ENCODE measurements around the gene HSCB. TPM values are rescaled to one million over a fixed set of nuclear protein-coding genes. Genes with fewer than 3 reads are reported as not detected.
A peak's percentile ranks its signal among the peaks of the same experiment; 100 is the strongest.
"Not testable (repeated sequence)": the region's sequence is repeated elsewhere in the genome, so short reads cannot be mapped to it uniquely, and the experiment has no call there.

HSCB gene
- total and polyA plus RNA-seq, 4 donors, result 12.2 to 22.1 (median 15.1) TPM

GRCh38 chr22:28743852-28744251 is 2.0 kb downstream of the HSCB start:
- Histone ChIP-seq H3K27ac (ENCODE audit: low read depth in 1 of 2, low read length in 2 of 2) (no peak overlapping the region), H3K27me3 (ENCODE audit: control insufficient read depth in 4 of 4, insufficient read depth in 4 of 4, low read length in 3 of 4) (no peaks in the 10 kb centered on the region), H3K4me3 (ENCODE audit: low read depth in 1 of 3, low read length in 3 of 3) (no peak overlapping the region), H3K36me3 (ENCODE audit: control insufficient read depth in 4 of 4, insufficient read depth in 3 of 4, low read depth in 1 of 4, low read length in 3 of 4) (peaks cover 0 to 18% (median 11%) of the 10 kb centered on the region in 4 donors), H3K9ac (ENCODE audit: low read depth in 1 of 2, low read length in 2 of 2) (no peak overlapping the region), H3K9me3 (ENCODE audit: control insufficient read depth in 4 of 4, low read length in 3 of 4) (no peaks in the 10 kb centered on the region), H3K4me1 (ENCODE audit: control insufficient read depth in 4 of 4, insufficient read depth in 4 of 4, low read length in 3 of 4) (peaks cover 3 to 29% (median 18%) of the 10 kb centered on the region in 4 donors)
- no peak for DNase-seq (ENCODE audit: low spot score)
- no peak for TF ChIP-seq FOXA2 (IDR thresholded peaks at IDR 0.05)
- TF ChIP-seq HNF4G (IDR thresholded peaks at IDR 0.05), result no peak
- no peak for TF ChIP-seq YY1 (IDR thresholded peaks at IDR 0.05)
- WGBS, result 98% methylated on average over 3 of the region's 3 CpGs

DNA sequence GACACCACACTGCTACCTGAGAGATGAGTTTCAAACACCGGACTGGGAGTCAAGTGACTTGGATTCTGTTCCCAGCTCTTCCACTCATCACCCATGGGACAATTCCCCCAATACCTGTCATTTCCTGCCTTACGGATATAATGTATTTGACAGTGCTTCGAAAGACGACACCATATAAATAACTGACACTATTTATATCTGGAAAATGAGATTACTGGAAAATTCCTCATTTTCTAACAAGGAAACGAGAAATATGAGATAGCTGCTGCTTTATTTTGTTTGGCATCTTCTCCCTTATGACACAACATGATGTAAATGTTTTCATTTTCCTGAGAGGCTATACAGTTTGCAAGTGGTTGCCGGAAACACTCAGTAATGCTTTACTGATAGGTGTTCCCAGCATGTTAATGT is 8.6 kb downstream of the HSCB start:
- H3K4me1 ChIP-seq (ENCODE audit: control insufficient read depth in 4 of 4, insufficient read depth in 4 of 4, low read length in 3 of 4), result peaks cover 3 to 16% (median 10%) of the 10 kb centered on the region in 4 donors
- no peak overlapping the region for H3K4me3 ChIP-seq (ENCODE audit: low read depth in 1 of 3, low read length in 3 of 3)
- no peak overlapping the region for H3K27ac ChIP-seq (ENCODE audit: low read depth in 1 of 2, low read length in 2 of 2)
- no peaks in the 10 kb centered on the region for H3K27me3 ChIP-seq (ENCODE audit: control insufficient read depth in 4 of 4, insufficient read depth in 4 of 4, low read length in 3 of 4)
- H3K36me3 ChIP-seq (ENCODE audit: control insufficient read depth in 4 of 4, insufficient read depth in 3 of 4, low read depth in 1 of 4, low read length in 3 of 4), result peaks cover 5 to 13% (median 9%) of the 10 kb centered on the region in 4 donors
- no peak for DNase-seq (ENCODE audit: low spot score)
- no peaks in the 10 kb centered on the region for H3K9me3 ChIP-seq (ENCODE audit: control insufficient read depth in 4 of 4, low read length in 3 of 4)
- 88% methylated on average over 6 of the region's 6 CpGs for WGBS
- H3K9ac ChIP-seq (ENCODE audit: low read depth in 1 of 2, low read length in 2 of 2), result no peak overlapping the region
- TF ChIP-seq TAF1 (conservative IDR thresholded peaks at IDR 0.05) (no peak), NR2F2 (IDR thresholded peaks at IDR 0.05) (no peak), MAX (IDR thresholded peaks at IDR 0.05) (no peak), EGR1 (IDR thresholded peaks at IDR 0.05; ENCODE audit: low read depth in 2 of 2) (no peak), HNF4G (IDR thresholded peaks at IDR 0.05) (no peak), RXRA (IDR thresholded peaks at IDR 0.05) (no peak), RAD21 (IDR thresholded peaks at IDR 0.05) (no peak), HNF4A (conservative IDR thresholded peaks at IDR 0.05) (no peak)
- TF ChIP-seq, protein P1, sequence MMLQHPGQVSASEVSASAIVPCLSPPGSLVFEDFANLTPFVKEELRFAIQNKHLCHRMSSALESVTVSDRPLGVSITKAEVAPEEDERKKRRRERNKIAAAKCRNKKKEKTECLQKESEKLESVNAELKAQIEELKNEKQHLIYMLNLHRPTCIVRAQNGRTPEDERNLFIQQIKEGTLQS (IDR thresholded peaks at IDR 0.05), result no peak
- TF ChIP-seq, protein P2, sequence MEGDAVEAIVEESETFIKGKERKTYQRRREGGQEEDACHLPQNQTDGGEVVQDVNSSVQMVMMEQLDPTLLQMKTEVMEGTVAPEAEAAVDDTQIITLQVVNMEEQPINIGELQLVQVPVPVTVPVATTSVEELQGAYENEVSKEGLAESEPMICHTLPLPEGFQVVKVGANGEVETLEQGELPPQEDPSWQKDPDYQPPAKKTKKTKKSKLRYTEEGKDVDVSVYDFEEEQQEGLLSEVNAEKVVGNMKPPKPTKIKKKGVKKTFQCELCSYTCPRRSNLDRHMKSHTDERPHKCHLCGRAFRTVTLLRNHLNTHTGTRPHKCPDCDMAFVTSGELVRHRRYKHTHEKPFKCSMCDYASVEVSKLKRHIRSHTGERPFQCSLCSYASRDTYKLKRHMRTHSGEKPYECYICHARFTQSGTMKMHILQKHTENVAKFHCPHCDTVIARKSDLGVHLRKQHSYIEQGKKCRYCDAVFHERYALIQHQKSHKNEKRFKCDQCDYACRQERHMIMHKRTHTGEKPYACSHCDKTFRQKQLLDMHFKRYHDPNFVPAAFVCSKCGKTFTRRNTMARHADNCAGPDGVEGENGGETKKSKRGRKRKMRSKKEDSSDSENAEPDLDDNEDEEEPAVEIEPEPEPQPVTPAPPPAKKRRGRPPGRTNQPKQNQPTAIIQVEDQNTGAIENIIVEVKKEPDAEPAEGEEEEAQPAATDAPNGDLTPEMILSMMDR (IDR thresholded peaks at IDR 0.05; ENCODE audit: low read depth, low read length, missing input control), result no peak

DNA sequence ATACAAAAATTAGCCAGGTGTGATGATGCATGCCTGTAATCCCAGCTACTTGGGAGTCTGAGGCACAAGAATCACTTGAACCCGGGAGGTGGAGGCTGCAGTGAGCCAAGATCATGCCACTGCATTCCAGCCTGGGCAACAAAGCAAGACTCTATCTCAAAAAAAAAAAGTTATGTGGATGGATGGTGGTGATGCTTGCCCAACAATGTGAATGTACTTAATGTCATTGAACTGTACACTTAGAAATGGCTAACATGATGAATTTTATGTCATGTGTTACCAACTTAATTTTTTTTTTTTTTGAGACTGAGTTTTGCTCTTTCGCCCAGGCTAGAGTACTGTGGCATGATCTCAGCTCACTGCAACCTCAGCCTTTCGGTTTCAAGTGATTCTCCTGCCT is 12.7 kb downstream of the HSCB start:
- not testable (repeated sequence) for H3K4me1 ChIP-seq (ENCODE audit: control insufficient read depth in 4 of 4, insufficient read depth in 4 of 4, low read length in 3 of 4); H3K4me3 ChIP-seq (ENCODE audit: low read depth in 1 of 3, low read length in 3 of 3); H3K27ac ChIP-seq (ENCODE audit: low read depth in 1 of 2, low read length in 2 of 2); H3K36me3 ChIP-seq (ENCODE audit: control insufficient read depth in 4 of 4, insufficient read depth in 3 of 4, low read depth in 1 of 4, low read length in 3 of 4); H3K9ac ChIP-seq (ENCODE audit: low read depth in 1 of 2, low read length in 2 of 2); H3K9me3 ChIP-seq (ENCODE audit: control insufficient read depth in 4 of 4, low read length in 3 of 4); DNase-seq (ENCODE audit: low spot score); H3K27me3 ChIP-seq (ENCODE audit: control insufficient read depth in 4 of 4, insufficient read depth in 4 of 4, low read length in 3 of 4)
- TF ChIP-seq RXRA (IDR thresholded peaks at IDR 0.05), result peak; percentile 51 to 79
- 92% methylated on average over 3 of the region's 3 CpGs for WGBS
